Heart left ventricle (tissue), 13 donors: ENCODE data around the gene HSPB7.

Experiments
- POLR2A ChIP-seq, 2 donors: fragments of 450-650 bp; IDR thresholded peaks; one replicate each; pipeline ENCODE4 v1.6.1; 2017; ENCODE audit warnings: antibody characterized with exemption in 2 of 2, mild to moderate bottlenecking in 2 of 2, moderate library complexity in 2 of 2
- TF ChIP-seq, protein P1 (sequence below), 12 donors: fragments of 200-600 bp; sonication (generic) in 4 of 12; IDR thresholded peaks; one replicate each; pipeline versions ENCODE4 v1.5.0 to v1.8.0; 2018 to 2022; ENCODE audit warnings: antibody characterized with exemption in 12 of 12, mild to moderate bottlenecking in 5 of 12
- donor health status: ischemic (EF 13 %, LVEDD 7.1; RV severe dilation, severe dysfunction).
- donor health status: DM: no; HTN: yes; CAD: no.
- donor health status: DM: no; HTN: no; CAD: no.
- donor health status: ischemic (EF 25% LVEDD 6.9; RV normal size, moderate dysfunction).
- donor health status: ischemic (EF 25% LVEDD 5.7; RV mildly dilated, moderate dysfunction).
- donor health status: ischemic (EF 35%, LVEDD 5.7; RV mildly dilated, moderate dysfunction).
- donor health status: nonischemic (EF 11% LVEDD 7.7; RV severe dilation, severe dysfunction).
- donor health status: DM: yes; HTN: yes; CAD: no.
- donor health status: PGD.
- donor health status: ischemic (EF 29% LVEDD 5.4; RV normal size, mild dysfunction).
- donor health status: nonischemic (EF 23%, LVEDD 6.1; RV moderate dilation, normal function).

GRCh38 chr1:15975805-15976680 lies 41.8 kb downstream of the HSPB7 start, which contains the start of gene ZBTB17:
- TF ChIP-seq POLR2A (IDR thresholded peaks at IDR 0.05) = peak in 1 of 2 donors; percentile 65
- TF ChIP-seq, protein P1, sequence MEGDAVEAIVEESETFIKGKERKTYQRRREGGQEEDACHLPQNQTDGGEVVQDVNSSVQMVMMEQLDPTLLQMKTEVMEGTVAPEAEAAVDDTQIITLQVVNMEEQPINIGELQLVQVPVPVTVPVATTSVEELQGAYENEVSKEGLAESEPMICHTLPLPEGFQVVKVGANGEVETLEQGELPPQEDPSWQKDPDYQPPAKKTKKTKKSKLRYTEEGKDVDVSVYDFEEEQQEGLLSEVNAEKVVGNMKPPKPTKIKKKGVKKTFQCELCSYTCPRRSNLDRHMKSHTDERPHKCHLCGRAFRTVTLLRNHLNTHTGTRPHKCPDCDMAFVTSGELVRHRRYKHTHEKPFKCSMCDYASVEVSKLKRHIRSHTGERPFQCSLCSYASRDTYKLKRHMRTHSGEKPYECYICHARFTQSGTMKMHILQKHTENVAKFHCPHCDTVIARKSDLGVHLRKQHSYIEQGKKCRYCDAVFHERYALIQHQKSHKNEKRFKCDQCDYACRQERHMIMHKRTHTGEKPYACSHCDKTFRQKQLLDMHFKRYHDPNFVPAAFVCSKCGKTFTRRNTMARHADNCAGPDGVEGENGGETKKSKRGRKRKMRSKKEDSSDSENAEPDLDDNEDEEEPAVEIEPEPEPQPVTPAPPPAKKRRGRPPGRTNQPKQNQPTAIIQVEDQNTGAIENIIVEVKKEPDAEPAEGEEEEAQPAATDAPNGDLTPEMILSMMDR (IDR thresholded peaks at IDR 0.05) = peak in 1 of 12 donors; percentile 5
